ENCODE data around the gene AURKB.
"Not testable (repeated sequence)": the region's sequence is repeated elsewhere in the genome, so short reads cannot be mapped to it uniquely, and the experiment has no call there.

The AURKB gene

DNA sequence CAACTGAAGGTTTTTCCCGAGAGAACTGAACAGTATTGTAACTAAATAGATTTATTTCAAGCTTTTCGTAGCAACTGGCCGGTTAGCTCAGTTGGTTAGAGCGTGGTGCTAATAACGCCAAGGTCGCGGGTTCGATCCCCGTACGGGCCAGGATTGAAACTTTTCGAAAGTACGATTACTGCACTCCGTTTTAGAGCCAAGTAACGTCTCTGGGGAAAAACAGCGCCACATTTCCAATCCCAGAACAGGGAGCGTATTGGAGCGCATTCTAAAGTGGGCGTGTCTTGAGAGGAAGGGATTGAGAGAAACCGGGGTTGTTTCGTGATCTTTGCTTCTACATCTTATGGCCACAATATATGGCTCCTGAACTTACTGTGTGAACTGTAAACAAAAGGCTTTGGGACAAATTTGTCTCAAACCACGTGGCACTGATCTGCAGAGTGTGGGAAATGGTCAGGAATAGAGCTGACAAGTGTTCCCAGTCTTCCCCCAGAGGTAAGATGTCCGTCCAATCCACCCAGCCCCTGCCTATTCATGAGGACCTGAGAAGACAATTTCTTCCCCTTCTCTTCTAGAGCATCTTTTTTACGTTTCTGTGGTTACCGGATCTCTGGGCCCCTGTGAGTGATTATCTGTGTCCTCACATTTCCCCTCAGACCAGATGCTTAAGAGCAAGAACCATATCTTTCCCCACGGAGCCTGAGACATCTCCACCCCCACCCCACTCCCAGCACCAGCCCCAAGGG, 22.7 kb downstream of the AURKB start:
- DNase-seq, result peak; percentile 96

GRCh38 chr17:8186787-8187516, 23.4 kb downstream of the AURKB start:
- DNase-seq, result peak; percentile 95

DNA sequence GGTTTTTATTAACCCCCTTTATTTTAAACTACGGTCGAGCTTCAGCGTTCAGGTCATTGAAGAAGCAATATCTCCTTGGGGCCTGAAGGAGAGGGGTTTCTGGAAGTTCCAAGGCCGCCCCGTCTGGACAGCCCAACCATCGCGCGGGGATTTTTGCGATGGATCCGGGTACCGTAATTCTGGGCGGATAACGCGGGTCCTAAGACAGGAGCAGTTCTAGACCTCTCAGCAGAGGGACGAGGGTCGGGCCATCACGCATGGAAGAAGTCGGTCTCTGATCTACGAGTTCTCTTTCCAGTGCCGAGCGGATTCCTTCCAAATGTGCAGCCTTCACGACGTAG, 24.0 kb downstream of the AURKB start:
- no peak for DNase-seq

DNA sequence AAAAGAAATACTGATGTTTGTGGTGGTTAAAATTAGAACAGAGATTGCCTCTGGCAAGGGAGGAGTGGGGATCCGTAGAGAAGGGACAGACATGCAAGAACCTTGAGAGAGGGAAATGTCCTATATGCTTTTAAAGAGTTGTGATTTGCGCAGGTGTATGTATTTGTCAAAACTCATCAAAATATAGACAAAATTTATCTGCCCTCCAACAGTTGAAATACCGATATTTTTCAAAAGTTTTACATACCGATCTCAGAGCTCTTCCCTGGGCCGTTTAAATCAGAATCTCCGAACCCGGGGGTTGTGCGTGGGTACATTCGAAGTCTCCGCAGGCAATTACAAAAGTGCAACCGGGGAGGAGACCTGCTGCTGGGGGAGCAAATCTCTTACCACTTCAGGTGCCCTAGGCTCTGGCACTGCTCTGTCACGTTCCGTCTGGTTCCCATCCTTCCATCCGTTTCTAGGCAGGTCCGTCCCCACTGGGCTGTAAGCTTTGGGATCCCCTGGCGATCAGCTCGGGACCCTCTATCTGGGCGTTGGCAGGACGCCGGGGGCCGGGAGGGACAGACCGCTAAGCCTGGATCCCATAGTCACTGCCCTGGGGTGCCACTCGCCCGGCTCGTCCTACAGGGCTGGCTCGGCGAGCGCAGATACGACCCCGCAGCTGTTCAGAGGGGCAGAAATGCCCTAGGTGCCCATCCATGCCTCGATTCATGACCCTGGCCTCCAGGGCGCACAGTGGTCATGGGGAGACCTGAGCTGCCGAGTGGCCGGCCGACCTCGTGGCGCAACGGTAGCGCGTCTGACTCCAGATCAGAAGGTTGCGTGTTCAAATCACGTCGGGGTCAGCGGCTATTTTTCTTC, 24.6 kb downstream of the AURKB start:
- DNase-seq, result peak; percentile 96

DNA sequence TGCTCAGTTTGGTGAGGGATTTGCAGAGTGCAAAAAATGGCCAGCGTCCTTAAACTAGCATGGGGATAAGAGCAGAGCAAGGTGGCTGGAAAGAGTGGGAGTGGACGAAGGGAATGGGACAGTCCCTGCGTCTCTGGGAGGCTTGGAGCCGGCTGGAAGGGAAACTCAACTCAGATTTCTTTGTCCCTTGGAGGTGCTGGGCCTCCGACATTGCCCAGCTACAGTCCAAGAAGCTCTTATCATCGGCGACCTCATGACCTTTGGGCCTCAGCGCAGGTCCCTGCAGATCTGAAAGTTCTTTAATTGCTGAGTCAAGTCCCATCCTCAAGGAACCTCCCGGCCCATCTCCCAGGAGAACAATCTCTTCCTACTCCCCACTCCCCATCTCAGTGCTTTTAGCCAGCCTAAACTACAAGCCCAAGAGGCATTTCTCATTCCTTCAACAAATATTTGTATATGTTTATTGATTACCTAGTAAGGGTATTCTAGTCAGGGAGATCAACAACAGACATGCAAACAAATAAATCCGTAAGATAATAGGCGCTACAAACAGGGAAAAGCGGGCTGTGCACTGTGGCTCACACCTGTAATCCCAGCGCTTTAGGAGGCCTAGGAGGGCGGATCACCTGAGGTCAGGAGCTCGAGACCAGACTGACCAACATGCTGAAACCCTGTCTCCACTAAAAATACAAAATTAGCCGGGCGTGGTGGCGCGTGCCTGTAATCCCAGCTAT, 33.2 kb downstream of the AURKB start:
- DNase-seq, result no peak

GRCh38 chr17:8176197-8176940, 34.0 kb downstream of the AURKB start, which contains the start of gene TMEM107:
Gene TMEM107 (minus strand): TSS chr17:8176380. CDS start chr17:8176286, 94 bp downstream.
- DNase-seq, result peak; percentile 96

GRCh38 chr17:8175795-8176196, 34.6 kb downstream of the AURKB start:
- DNase-seq, result no peak

- DNase-seq, result no peak
Measured at GRCh38 chr17:8173871-8174322, 36.5 kb downstream of the AURKB start.

GRCh38 chr17:8173056-8173870, 37.1 kb downstream of the AURKB start:
- peak; percentile 91 for DNase-seq

GRCh38 chr17:8170186-8170585, 40.2 kb downstream of the AURKB start:
- DNase-seq, result not testable (repeated sequence)

- DNase-seq, result no peak
Measured at GRCh38 chr17:8167526-8167925, 42.8 kb downstream of the AURKB start.

DNA sequence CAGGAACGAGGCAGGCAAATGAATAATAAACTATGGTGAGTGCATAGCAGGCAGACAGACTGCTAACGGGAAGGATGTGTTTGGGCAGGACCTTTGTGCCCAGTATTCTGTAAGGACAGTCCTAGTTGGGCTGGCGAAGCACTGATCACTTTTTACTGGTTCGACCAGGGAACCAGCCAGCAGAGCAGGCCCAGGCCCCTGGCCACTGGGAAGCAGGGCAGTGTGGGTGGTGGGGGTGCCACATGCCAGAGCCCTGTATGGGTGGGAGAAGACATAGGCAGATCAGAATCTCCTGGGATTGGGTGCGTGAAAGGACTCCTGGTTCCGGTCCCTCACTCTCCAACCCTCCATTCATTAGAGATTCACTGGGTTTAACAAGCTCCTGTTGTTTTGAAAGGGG, 43.6 kb downstream of the AURKB start:
- DNase-seq, result no peak

DNA sequence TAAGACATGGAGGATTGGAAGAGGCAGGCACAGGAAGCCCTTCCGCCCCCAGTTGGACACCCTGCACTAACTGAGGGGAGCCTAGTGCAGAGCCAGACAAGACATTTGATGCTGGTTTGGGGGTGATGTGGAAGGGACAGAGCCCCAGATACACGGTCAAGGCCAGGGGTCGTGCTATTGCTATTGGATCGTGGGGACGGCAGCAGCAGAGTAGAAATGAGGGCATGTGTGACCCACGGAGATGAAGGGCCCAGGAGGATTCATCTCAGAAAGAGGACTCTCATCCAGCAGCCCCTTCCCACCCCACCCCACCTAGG, 45.6 kb downstream of the AURKB start:
- no peak for DNase-seq

- DNase-seq, result peak; percentile 89
Measured at GRCh38 chr17:8163978-8164814, 46.2 kb downstream of the AURKB start.

DNA sequence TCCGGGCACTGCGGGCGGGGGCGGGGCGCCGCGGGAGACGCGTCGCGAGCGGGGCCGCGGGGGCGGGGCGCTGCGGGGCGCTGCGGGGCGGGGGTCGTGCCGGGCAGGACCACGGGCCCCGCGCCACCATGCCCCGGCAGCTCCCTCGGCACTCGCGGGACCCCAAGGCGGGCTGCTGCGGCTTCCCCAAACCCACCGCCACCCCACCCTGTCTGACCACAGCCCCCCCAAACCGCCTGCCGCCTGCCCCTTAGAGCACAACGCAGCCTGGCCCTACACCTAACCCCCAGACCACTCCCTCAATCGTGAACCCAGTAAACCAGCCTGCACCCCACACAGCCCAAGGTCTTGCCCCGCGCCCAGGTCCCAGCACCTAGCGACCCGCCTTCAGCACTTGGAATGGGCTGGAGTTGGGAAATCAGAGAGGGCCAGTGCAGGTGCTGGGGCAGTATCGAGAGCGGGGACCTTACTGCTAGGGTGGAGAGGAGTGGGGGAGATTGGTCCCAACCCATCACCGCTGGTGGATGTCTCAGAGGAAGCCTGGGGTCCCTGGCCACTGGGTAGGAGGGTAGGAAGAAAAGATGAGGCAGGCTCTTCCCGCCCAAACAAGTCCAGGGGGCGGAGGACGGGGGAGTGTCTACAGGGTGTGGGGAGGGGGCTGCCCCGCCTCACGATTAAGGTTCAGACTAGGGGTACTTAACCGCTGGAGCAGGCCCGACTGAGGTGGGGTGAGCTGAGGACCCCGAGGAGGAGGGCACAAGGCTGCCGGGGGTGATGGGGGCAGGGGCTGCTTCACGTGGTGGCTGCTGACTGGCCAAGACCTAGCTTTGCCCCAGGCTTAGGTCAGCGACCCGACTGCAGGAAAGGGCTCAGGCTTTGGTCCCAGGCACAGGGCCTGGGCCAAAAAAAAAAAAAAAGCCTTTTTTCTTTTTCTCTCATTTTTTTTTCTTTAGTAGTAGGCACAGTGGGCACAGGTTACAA, 47.1 kb downstream of the AURKB start:
- DNase-seq, result peak; percentile 72

- peak; percentile 95 for DNase-seq
Measured at GRCh38 chr17:8162233-8162996, 48.0 kb downstream of the AURKB start, which contains the start of gene VAMP2. Gene VAMP2 (minus strand): TSS chr17:8162948. CDS start chr17:8162879, 69 bp downstream.

- DNase-seq, result no peak
Measured at GRCh38 chr17:8161289-8162232, 48.8 kb downstream of the AURKB start.

Data from activated effector memory CD4-positive, alpha-beta T cell treated with anti-CD3 and anti-CD28 coated beads, Interleukin-2, amount 50 U/mL, for 16 hours (primary cell).